Neuronal stem cell (in vitro differentiated cells): ENCODE data around the gene MAPK14.

Source experiments
- DNase-seq: peaks from one replicate; pipeline ENCODE4 v3.0.0-alpha.2; 2013; ENCODE audit warnings: low spot score
- H2AFZ ChIP-seq: one replicate; pipeline ENCODE4 v1.6.1; 2013; ENCODE audit warnings: mild to moderate bottlenecking, low read length, inconsistent platforms
- H2AK5ac ChIP-seq: 2 replicates; pipeline ENCODE4 v1.6.1; 2013; ENCODE audit warnings: low read depth, mild to moderate bottlenecking, inconsistent platforms, low read length, moderate library complexity, mixed read lengths
- H2BK120ac ChIP-seq: 2 replicates; pipeline ENCODE4 v1.6.1; 2013; ENCODE audit warnings: low read depth, mild to moderate bottlenecking, inconsistent platforms, low read length, moderate library complexity, mixed read lengths
- H2BK12ac ChIP-seq: one replicate; pipeline ENCODE4 v1.6.1; 2013; ENCODE audit warnings: low read length, inconsistent platforms
- H2BK15ac ChIP-seq: 2 replicates; pipeline ENCODE4 v1.6.1; 2013; ENCODE audit warnings: mild to moderate bottlenecking, low read length, inconsistent platforms, mixed read lengths
- H2BK5ac ChIP-seq: one replicate; pipeline ENCODE4 v1.6.1; 2013; ENCODE audit warnings: inconsistent platforms, mild to moderate bottlenecking, low read length, moderate library complexity
- H3K14ac ChIP-seq: one replicate; pipeline ENCODE4 v1.6.1; 2013; ENCODE audit warnings: low read length, inconsistent platforms
- H3K18ac ChIP-seq: 2 replicates; pipeline ENCODE4 v1.6.1; 2013; ENCODE audit warnings: low read length, inconsistent platforms
- H3K23ac ChIP-seq: 2 replicates; pipeline ENCODE4 v1.6.1; 2013; ENCODE audit warnings: low read depth, mild to moderate bottlenecking, mixed read lengths, low read length, inconsistent platforms; ENCODE audit not compliant: poor library complexity
- H3K27ac ChIP-seq: replicated peaks from 3 replicates; pipeline ENCODE4 v1.5.1; 2013; ENCODE audit warnings: low read length, inconsistent platforms
- H3K27me3 ChIP-seq, 3 experiments: 2 replicates each; pipeline ENCODE4 v1.6.1; 2013; ENCODE audit warnings: low read length in 3 of 3, mild to moderate bottlenecking in 2 of 3, inconsistent platforms in 1 of 3, low read depth in 1 of 3, mixed read lengths in 1 of 3, moderate library complexity in 1 of 3; ENCODE audit not compliant: control insufficient read depth in 3 of 3, insufficient read depth in 3 of 3
- H3K36me3 ChIP-seq, 2 donors: replicated peaks in 1 of 2; 2 replicates each; pipeline ENCODE4 v1.6.1; 2013; ENCODE audit warnings: low read length in 2 of 2; ENCODE audit not compliant: control insufficient read depth in 2 of 2, insufficient read depth in 2 of 2
- H3K4ac ChIP-seq: 2 replicates; pipeline ENCODE4 v1.6.1; 2013; ENCODE audit warnings: inconsistent platforms, mild to moderate bottlenecking, low read length, moderate library complexity
- H3K4me1 ChIP-seq, 2 donors: 1 replicate in 1 of 2; 2 replicates in 1 of 2; pipeline ENCODE4 v1.6.1; 2013; ENCODE audit warnings: low read length in 2 of 2, low read depth in 1 of 2; ENCODE audit not compliant: control insufficient read depth in 2 of 2, insufficient read depth in 1 of 2
- H3K4me2 ChIP-seq: one replicate; pipeline ENCODE4 v1.6.1; 2013; ENCODE audit warnings: mild to moderate bottlenecking, low read length, inconsistent platforms; ENCODE audit not compliant: insufficient read depth, poor library complexity, severe bottlenecking
- H3K4me3 ChIP-seq, 2 donors: 2 replicates each; pipeline ENCODE4 v1.5.1; 2013; ENCODE audit warnings: low read length in 2 of 2, mild to moderate bottlenecking in 2 of 2, inconsistent platforms in 1 of 2, moderate library complexity in 1 of 2
- H3K79me1 ChIP-seq: one replicate; pipeline ENCODE4 v1.6.1; 2013; ENCODE audit warnings: low read depth, mild to moderate bottlenecking, inconsistent platforms, low read length, moderate library complexity
- H3K9ac ChIP-seq: one replicate; pipeline ENCODE4 v1.6.1; 2013; ENCODE audit warnings: mild to moderate bottlenecking, low read depth, low read length, inconsistent platforms; ENCODE audit not compliant: poor library complexity
- H3K9me3 ChIP-seq, 2 donors: replicated peaks in 1 of 2; 2 replicates each; pipeline versions ENCODE3 to v1.6.1; 2013; ENCODE audit warnings: low read length in 2 of 2, mild to moderate bottlenecking in 2 of 2, inconsistent platforms in 1 of 2, low read depth in 1 of 2, mixed read lengths in 1 of 2, moderate library complexity in 1 of 2; ENCODE audit not compliant: control insufficient read depth in 2 of 2, insufficient read depth in 1 of 2
- H4K8ac ChIP-seq: one replicate; pipeline ENCODE4 v1.6.1; 2013; ENCODE audit warnings: low read depth, mild to moderate bottlenecking, inconsistent platforms, low read length, moderate library complexity
- H4K91ac ChIP-seq: one replicate; pipeline ENCODE4 v1.6.1; 2013; ENCODE audit warnings: low read length, low read depth, mild to moderate bottlenecking, inconsistent platforms; ENCODE audit not compliant: poor library complexity
- WGBS, 2 donors: extraction: QIAGEN DNeasy Blood & Tissue Kit; methylation state at CpG; one replicate each; pipeline ENCODE4 v1.1.7; 2013; ENCODE audit warnings: missing lambda C conversion rate in 2 of 2, mixed read lengths in 1 of 2; ENCODE audit not compliant: insufficient read length in 2 of 2, insufficient replicate concordance in 1 of 2; ENCODE audit errors: extremely low coverage in 2 of 2; 5-methylcytosine and 5-hydroxymethylcytosine counted together

Gene MAPK14

GRCh38 chr6:36040958-36041357 is 13.3 kb downstream of the MAPK14 start:
- H3K23ac ChIP-seq = no peak overlapping the region
- no peaks in the 10 kb centered on the region for H3K4me1 ChIP-seq
- no peak overlapping the region for H3K14ac ChIP-seq
- no peak overlapping the region for H2BK5ac ChIP-seq
- H3K18ac ChIP-seq = no peak overlapping the region
- H3K79me1 ChIP-seq = no peaks in the 10 kb centered on the region
- no peak overlapping the region for H2AK5ac ChIP-seq
- H3K27me3 ChIP-seq = no peaks in the 10 kb centered on the region
- no peak overlapping the region for H2BK15ac ChIP-seq
- H4K8ac ChIP-seq = no peak overlapping the region
- H3K27ac ChIP-seq = no peak overlapping the region
- no peaks in the 10 kb centered on the region for H3K9me3 ChIP-seq
- no peak overlapping the region for H2BK120ac ChIP-seq
- H2AFZ ChIP-seq = no peak overlapping the region
- DNase-seq = no peak
- H3K9ac ChIP-seq = no peak overlapping the region
- H3K36me3 ChIP-seq = peaks cover 0 to 2% of the 10 kb centered on the region in 2 donors
- H3K4ac ChIP-seq = no peak overlapping the region
- H3K4me2 ChIP-seq = no peak overlapping the region
- H4K91ac ChIP-seq = no peak overlapping the region
- no peak overlapping the region for H3K4me3 ChIP-seq
- H2BK12ac ChIP-seq = no peak overlapping the region

DNA sequence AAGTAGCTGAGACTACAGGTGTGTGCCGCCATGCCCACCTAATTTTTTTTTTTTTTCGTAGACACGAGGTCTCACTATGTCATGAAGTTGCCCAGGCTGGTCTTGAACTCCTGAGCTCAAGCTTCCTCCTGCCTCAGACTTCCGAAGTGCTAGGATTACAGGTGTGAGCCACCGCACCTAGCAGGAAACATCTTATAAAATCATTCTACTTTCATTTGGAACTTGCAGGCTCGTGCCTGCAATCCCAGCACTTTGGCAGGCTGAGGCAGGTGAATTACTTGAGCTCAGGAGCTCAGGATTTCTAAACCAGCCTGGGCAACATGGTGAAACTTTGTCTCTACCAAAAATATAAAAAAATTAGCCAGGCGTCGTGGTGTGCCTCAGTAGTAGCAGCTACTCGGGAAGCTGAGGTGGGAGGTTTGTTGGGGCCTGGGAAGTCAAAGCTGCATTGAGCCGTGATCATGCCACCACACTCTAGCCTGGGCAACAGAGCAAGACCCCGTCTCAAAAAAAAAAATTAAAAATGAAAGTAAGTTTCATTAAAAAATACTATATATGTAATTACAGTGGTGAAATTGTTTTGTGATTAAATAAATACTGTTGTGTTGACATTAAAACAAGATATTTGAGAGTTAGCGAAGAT is 15.1 kb downstream of the MAPK14 start:
- Histone ChIP-seq H3K27me3 (no peaks in the 10 kb centered on the region), H3K4me1 (no peaks in the 10 kb centered on the region), H3K4me3 (no peak overlapping the region), H2BK120ac (no peak overlapping the region), H3K9me3 (no peaks in the 10 kb centered on the region), H3K27ac (no peak overlapping the region), H2AK5ac (no peak overlapping the region), H2AFZ (no peak overlapping the region), H2BK12ac (no peak overlapping the region), H3K9ac (no peak overlapping the region), H2BK5ac (no peak overlapping the region), H3K36me3 (no peaks in the 10 kb centered on the region), H2BK15ac (no peak overlapping the region), H3K14ac (no peak overlapping the region), H4K91ac (no peak overlapping the region), H4K8ac (no peak overlapping the region), H3K4me2 (no peak overlapping the region), H3K18ac (no peak overlapping the region), H3K79me1 (no peaks in the 10 kb centered on the region), H3K4ac (no peak overlapping the region), H3K23ac (no peak overlapping the region)
- no CpG with 5 or more reads among the region's 12 CpGs for WGBS, 2 donors
- no peak for DNase-seq

DNA sequence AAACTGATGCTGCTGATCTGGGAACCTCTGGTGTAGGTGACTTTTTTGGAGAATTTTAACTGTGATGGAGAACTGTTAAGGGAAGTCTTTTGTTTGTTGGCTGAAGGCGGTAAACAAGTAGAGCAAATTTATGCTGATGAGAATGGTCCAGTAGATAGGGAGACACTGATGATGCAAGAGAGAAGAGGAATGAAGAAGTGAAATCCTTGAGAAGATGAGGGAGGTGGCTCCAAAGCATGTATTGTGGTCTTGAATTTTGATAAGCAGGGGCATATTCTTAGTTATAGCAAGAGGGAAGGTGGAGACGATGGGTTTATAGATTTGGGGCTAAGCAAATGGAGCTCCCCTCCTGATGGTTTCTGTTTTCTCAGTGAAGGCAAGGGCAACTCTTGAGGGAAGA is 22.0 kb downstream of the MAPK14 start:
- no peak overlapping the region for H3K14ac ChIP-seq
- peaks cover 1 to 19% of the 10 kb centered on the region in 2 donors for H3K36me3 ChIP-seq
- no peaks in the 10 kb centered on the region for H3K79me1 ChIP-seq
- no peaks in the 10 kb centered on the region for H3K27me3 ChIP-seq
- no peak overlapping the region for H3K4me3 ChIP-seq
- no peak overlapping the region for H3K27ac ChIP-seq
- H3K18ac ChIP-seq = no peak overlapping the region
- no peak overlapping the region for H4K91ac ChIP-seq
- H2BK15ac ChIP-seq = no peak overlapping the region
- no peak overlapping the region for H2BK12ac ChIP-seq
- H2AFZ ChIP-seq = no peak overlapping the region
- no peak overlapping the region for H3K4ac ChIP-seq
- no peaks in the 10 kb centered on the region for H3K4me1 ChIP-seq
- H3K4me2 ChIP-seq = no peak overlapping the region
- no peaks in the 10 kb centered on the region for H3K9me3 ChIP-seq
- H3K9ac ChIP-seq = no peak overlapping the region
- H3K23ac ChIP-seq = no peak overlapping the region
- no peak overlapping the region for H4K8ac ChIP-seq
- no peak for DNase-seq
- H2AK5ac ChIP-seq = no peak overlapping the region
- no peak overlapping the region for H2BK120ac ChIP-seq
- WGBS, 2 donors = no CpG with 5 or more reads among the region's 2 CpGs
- no peak overlapping the region for H2BK5ac ChIP-seq

- no peaks in the 10 kb centered on the region for H3K27me3 ChIP-seq
- H3K4me3 ChIP-seq = no peak overlapping the region
- H3K18ac ChIP-seq = no peak overlapping the region
- H3K23ac ChIP-seq = no peak overlapping the region
- H3K9ac ChIP-seq = no peak overlapping the region
- no peaks in the 10 kb centered on the region for H3K9me3 ChIP-seq
- H2BK12ac ChIP-seq = no peak overlapping the region
- H4K8ac ChIP-seq = no peak overlapping the region
- DNase-seq = no peak
- H2BK15ac ChIP-seq = no peak overlapping the region
- no peaks in the 10 kb centered on the region for H3K4me1 ChIP-seq
- no peak overlapping the region for H2BK5ac ChIP-seq
- H3K79me1 ChIP-seq = no peaks in the 10 kb centered on the region
- no peak overlapping the region for H2AFZ ChIP-seq
- H3K4ac ChIP-seq = no peak overlapping the region
- H2AK5ac ChIP-seq = no peak overlapping the region
- peaks cover 1 to 24% of the 10 kb centered on the region in 2 donors for H3K36me3 ChIP-seq
- H3K27ac ChIP-seq = no peak overlapping the region
- no peak overlapping the region for H2BK120ac ChIP-seq
- H4K91ac ChIP-seq = no peak overlapping the region
- no peak overlapping the region for H3K14ac ChIP-seq
- no peak overlapping the region for H3K4me2 ChIP-seq
- WGBS, 2 donors = no CpG with 5 or more reads among the region's 1 CpG
Observed at GRCh38 chr6:36050305-36050704, 22.7 kb downstream of the MAPK14 start.
